Raji (cell line): ENCODE measurements around the gene CHST9.

Source experiments
- POLR2A ChIP-seq: IDR thresholded peaks from 2 replicates; pipeline ENCODE4 v1.6.1; 2011; ENCODE audit warnings: low read depth, low read length, control low read depth; ENCODE audit not compliant: insufficient read depth

The CHST9 gene

DNA sequence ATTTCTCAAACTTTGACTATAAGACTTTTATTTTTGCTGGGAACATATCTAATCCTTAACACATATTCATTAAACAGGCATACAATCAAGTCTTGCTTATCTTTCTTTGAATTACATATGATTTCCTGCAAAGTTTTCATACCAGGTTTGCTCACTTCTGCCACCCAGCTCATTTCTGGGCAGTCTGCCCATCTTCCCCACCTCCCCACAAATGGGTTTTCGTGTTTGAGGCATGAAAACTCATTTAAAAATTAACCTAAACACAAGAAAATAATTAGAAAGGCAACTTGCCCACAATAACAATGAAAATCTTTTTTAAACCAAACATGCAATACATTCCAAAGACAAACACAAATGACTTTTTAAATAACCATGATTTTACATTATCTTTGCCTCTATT lies 3.4 kb downstream of the CHST9 start:
- no peak for TF ChIP-seq POLR2A

DNA sequence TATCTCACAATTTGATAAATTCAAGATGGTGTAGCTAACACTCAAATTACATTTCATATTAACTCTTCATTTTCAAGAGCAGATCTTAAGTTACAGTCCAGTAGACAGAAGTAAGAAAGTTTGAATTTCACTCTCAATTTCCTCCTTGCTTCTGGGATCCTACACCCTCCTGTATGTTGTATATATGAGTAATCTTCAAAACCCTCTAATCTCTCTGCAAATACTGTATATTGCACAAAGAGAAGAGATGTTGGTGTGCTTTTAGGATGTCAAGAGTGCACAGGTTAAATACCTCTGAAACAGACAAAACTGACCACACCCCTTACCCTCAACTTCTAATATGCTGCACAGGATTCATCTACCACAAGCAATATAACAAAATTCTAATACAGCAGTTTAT lies 6.7 kb downstream of the CHST9 start:
- no peak for TF ChIP-seq POLR2A

DNA sequence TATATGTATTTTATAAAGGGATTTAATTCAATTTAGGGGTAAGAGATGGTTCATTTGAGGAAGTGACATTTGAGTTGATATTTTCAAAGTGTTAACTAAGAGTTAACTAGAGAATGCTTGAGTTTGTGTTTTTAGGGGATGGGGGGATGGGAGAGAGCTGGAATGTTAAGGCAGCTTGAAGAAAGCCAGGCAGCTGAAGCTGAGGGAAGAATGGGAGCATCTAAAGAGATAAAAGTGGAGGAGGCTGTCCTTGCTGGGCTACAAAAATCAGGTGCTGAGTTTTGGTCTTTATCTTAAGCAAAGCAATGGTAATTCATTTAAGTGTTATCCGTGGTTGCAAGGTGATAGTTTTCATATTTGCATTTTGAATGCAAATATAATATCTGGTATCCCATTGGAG lies 9.2 kb downstream of the CHST9 start:
- no peak for TF ChIP-seq POLR2A

DNA sequence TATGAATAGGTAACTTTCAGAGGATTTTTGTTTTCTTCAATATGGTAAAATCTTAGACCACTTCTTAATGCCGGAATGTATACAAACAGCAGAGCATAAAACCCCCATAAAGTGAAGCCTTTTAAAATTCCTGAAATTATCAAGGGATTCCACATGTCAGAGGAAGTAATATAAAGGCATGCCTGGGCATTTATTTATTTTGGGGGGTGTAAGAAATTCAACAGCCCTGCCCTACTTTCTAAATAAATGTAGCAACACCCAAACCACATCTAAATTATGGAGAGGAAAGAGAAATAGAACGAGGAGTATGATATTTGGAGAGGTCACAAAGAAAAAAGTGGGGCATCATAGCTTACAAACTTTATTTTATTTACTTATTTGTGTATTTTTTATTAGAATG lies 9.9 kb downstream of the CHST9 start:
- TF ChIP-seq POLR2A = no peak

DNA sequence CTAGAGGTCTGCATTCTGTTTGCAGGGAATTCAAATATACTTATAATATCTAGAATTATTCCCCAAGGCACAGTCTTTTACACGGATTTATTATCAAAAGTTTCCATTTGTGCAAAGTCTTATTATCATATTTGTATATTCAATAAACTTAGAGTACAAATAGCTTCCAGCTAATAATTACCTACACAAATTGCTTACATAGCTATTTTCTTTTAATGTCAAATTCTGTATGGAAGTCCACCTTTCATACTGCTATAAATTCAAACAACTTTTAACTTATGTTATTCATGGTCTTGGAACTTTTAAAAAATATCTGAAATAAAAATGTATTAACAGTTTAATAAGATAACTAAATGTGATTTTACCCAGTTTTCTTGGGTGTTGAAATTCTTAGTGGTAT lies 13.1 kb downstream of the CHST9 start:
- TF ChIP-seq POLR2A = no peak

DNA sequence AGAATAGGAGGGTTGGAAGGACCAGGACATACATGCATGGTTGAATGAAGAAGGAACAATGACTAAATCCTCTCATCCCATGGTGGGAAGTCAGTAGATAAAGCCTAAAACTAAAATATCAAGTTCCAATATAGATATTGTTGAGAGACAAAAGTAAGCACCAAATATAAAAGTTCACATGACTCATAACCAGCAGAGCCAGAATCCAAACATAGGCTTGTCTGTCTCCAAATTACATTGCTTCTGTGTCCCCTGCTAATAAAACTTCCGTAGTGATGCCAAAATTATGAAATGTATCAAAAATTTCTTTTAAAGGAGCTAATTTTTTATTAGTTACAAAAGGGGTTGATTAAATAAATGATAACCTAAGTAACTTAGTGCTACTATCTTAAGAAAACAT lies 19.7 kb downstream of the CHST9 start:
- TF ChIP-seq POLR2A = no peak

DNA sequence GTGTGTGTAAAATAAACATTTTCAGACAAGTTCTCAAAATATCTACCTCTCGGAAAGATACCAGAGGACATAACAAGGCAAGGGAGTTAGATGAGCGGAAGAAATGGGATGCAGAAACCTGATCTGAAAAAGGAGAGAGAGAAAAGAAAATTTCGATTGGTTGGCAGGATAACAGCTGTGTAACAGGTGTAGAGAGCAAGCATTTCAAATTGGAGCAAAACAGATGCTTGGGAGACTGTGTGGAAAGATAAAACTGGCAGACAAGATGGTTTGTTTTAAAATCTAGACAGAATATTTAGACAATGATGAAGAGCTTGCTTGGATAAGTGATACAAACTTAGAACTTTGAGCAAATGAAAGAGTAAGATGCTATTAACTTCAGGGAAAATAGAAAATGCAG lies 20.2 kb downstream of the CHST9 start:
- TF ChIP-seq POLR2A = no peak

DNA sequence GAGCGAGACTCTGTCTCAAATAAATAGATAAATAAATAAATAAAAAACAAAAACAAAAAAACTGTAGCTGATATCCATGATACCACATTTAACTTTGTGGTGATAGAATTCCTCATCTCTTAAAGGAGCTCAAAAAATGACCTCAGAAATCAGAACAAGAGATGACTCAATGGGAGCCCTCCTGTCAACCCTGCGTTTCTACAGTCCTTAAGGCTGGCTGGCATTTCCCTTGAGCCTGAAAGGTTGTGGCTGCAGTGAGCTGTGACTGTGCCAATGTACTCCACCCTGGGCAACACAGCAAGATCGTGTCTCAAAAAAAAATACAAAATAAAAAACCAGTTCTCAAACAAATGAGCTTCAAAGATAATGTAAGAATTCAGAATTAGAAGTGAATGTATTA lies 40.4 kb downstream of the CHST9 start:
- TF ChIP-seq POLR2A = no peak

DNA sequence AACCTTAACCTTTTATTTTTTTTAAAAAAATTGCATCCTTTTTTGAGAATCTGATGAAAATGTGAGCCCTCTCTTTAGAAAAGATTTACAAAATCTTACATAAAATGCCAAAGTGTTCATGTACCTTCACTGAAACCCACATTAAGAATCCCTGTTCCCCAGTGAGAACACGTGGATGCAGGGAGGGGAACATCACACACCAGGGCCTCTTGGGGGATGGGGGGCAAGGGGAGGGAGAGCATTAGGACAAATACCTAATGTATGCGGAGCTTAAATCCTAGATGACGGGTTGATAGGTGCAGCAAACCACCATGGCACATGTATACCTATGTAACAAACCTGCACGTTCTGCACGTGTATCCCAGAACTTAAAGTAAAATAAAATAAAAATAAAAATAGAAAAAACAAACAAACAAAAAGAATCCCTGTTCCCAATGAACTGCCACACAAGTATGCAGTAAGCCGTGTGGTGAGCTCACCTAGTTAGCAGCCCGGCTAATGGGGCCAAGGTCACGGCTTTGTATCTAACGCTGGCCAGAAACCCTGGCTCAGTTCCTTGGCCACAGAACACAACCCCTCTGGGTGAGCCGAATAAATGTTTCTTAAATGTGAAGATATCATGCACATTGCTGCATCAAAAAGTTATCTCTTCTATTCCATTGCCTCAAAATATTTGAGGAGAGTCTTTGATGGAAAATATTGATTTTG lies 41.4 kb downstream of the CHST9 start:
- TF ChIP-seq POLR2A = no peak

DNA sequence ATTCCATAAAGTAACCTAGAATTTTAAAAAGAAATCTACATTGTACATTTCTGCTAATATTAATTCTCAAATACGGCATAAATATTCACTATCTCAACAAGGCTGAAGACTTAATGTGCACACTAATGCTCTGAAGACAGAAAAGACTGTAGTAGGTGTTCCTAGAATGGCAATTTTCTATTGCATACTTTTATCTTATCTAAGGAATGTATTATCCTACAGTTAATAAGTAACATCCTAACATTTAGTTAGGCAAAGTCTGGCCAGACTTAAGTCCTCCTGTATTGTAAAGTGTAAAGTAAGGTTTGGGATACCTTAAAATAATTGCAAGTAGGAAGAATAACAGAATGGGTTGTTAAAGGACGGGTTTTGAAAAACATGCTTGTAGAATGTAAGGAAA lies 42.2 kb downstream of the CHST9 start:
- TF ChIP-seq POLR2A = no peak

DNA sequence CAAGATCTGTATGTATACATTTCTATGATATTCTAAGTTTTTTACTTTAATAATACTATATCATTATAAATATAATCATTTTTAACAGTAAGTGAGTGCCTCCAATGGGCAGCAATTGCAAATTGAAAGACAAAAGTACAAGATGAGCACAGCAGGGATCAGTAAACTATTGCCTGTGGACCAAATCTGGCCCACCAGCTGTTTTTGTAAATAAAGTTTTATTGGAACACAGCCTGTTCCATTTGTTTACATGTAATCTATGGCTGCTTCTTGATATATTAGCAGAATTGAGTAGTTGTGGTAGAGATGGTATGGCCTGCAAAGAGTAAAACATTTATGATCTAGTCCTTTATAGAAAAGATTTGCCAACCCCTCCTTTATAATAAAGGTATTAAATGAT lies 43.2 kb downstream of the CHST9 start:
- no peak for TF ChIP-seq POLR2A

DNA sequence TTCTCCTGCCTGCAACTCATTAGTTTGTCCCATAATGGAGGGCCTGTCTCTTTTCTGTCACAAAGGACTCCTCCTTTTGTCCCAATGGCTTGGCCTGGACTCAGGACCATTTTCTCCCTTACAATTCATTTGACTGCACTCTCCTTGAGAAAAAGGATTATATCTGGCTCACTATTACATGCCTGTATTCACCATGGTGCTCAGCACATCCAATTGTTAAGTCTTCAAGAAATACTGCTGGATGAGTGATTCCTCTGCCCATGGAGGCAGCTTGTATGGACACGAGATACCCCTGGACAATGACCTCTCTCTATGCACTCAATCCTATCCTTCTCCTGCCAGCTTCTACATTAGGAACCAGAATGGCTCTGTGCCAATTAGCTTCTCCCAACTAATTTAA lies 47.0 kb downstream of the CHST9 start:
- TF ChIP-seq POLR2A = no peak

DNA sequence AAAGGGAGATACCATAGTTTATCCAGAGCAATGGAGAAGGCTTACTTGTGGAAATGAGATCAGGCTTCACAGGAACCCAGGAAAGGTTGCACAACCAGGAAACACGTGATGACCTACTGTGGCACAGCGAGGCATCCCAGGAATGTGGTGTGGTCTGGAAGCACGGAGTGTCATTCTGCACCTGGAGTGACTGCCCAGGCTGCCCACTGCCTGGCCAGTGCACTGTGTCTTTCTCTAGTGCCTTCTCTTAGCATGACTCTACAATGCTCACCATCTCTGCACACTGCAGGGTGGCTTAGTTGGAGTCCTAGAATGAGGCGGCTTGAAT lies 48.9 kb downstream of the CHST9 start:
- no peak for TF ChIP-seq POLR2A

DNA sequence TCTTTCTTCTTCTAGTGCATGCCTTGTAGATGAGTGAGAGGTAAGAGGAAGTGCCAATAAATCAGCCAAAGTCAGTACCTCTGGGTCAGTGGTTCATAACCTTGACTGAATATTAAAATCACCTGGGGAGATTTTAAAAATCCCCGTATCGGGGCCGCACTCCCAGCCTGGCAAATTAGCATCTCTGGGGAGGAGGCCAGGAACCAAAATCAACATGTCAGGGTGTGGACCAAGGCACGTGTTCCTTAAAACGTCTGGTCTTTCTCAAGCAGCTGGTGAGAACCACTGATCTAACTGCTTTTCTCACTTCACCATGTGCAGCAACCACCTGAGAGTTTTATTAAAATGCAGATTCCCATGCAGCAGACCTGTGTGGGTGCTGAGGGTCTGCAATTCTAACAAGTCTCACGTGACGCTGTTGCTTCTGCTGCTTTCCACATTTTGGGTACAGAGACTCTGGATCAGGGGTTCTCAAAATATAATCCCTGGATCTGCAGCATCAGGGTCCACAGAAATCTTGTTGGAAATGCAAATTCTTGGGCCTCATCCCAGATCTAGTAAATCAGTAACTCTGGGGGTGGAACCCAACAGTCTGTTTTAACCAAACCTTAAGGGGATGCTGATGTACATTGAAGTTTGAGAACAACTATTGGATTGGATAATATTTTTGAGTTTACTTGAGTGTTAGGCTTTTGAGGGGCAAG lies 49.5 kb downstream of the CHST9 start:
- TF ChIP-seq POLR2A = no peak

DNA sequence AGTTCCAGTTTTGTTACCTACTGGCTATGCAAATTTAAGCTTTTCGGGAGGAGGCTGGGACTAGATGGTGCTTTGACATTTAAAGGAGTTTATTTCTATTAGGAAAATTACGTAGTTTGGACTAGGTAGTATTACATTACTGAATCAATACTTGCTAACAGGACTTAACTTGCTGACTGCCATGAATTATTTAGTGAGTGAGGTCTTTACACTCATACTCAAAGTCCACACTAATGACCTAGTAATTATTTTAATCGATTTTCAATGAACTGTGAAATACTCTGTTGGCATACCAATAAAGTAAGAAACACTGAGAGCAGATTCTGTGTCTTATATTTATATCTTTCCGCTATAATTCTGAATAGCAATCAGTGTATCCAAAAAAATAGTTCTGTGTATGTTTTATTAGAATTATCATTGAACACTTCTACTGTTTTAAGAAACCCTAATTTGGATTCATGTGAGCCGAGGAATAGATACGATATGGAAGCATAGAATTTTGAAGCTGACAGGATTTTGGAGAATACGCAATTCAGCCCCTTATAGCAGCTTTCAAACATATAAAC lies 55.0 kb downstream of the CHST9 start:
- no peak for TF ChIP-seq POLR2A

DNA sequence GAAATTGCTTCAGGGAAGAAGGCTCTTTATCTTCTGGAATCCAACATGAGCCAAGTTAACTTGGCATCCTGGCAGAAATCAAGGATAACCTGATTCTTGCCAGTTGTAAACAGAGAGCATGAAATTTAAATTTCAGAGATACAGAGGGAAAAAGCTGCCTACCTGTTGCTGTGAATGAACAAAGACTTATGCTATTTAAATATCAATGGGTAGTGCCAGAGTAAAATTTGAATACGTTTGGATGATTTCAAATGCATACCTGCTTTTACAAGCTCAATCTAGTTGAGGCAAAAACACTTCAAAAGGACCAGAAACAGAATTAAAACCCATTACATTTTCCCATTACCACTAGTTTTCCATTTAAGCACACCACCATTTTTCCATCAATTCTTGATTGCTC lies 60.9 kb downstream of the CHST9 start:
- no peak for TF ChIP-seq POLR2A

DNA sequence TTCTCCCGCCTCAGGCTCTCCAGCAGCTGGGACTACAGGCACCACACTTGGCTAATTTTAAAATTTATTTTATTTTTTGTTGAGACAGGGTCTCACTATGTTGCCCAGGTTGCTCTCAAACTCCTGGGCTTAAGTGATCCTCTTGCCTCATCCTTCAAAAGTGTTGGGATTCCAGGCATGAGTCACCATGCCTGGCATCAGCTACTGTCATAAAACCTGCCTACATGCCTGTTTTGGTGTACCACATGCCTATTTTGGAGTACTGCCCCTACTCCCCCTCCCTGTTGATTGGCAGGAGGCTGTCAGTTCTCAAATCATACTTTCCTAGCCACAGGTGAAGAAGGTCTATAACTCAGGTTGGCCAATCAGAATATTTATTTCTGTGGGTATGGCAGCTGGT lies 64.0 kb downstream of the CHST9 start:
- TF ChIP-seq POLR2A = no peak

DNA sequence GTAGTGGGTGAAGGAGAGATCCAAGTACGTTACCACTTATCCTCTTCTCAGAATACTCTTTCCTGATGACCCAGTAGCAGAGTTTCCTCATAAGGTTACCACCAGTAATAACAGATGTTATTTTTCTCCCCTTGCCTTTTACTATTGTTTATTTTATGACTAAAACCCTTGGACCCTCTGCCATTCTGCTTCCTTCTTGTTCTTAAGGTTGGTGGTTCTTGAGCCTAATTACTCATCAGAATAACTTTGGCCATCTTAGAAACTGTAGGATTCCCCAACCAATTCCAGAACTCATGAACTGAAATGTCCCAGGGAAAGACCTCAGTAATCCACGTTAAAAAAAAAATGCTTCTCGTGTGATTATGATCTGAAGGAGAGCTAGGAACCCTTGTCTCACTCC lies 64.9 kb downstream of the CHST9 start:
- TF ChIP-seq POLR2A = no peak

DNA sequence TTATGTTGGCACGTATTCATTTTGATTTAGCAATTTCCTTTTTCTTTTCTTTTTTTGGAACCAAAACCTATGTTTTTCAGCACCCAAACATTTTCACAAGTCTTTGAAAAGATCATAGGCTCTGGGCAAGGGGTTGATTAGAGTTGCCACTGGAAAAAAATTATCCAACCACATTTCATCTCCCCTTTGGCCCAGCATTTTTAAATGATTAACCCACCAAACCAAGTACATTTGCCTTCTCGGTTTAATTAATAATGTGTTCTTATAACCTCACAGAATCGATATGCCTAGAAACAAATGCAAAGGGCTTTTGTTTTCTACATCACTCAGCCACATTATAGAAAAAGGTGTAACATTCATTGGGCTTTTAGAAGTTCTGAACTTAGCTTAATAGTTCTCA lies 66.1 kb downstream of the CHST9 start:
- TF ChIP-seq POLR2A = no peak
